Glomerular visceral epithelial cell (primary cell): ENCODE results near the gene LIG3.
"Not testable (repeated sequence)": the region's sequence is repeated elsewhere in the genome, so short reads cannot be mapped to it uniquely, and the experiment has no call there.

Experiments used
- DNase-seq: peaks from one replicate; pipeline ENCODE4 v3.0.0-alpha.2; 2016; ENCODE audit errors: extremely low spot score

Gene LIG3

GRCh38 chr17:35041390-35041789 is 61.1 kb downstream of the LIG3 start:
- DNase-seq: no peak

GRCh38 chr17:35044181-35044580 is 63.9 kb downstream of the LIG3 start:
- DNase-seq: no peak

- DNase-seq: not testable (repeated sequence)
These were observed 65.2 kb downstream of the LIG3 start for GRCh38 chr17:35045458-35045979.

- DNase-seq: no peak
These were observed 65.9 kb downstream of the LIG3 start for GRCh38 chr17:35046245-35046644.

GRCh38 chr17:35046740-35047283 is 66.5 kb downstream of the LIG3 start:
- peak; percentile 62 for DNase-seq

DNA sequence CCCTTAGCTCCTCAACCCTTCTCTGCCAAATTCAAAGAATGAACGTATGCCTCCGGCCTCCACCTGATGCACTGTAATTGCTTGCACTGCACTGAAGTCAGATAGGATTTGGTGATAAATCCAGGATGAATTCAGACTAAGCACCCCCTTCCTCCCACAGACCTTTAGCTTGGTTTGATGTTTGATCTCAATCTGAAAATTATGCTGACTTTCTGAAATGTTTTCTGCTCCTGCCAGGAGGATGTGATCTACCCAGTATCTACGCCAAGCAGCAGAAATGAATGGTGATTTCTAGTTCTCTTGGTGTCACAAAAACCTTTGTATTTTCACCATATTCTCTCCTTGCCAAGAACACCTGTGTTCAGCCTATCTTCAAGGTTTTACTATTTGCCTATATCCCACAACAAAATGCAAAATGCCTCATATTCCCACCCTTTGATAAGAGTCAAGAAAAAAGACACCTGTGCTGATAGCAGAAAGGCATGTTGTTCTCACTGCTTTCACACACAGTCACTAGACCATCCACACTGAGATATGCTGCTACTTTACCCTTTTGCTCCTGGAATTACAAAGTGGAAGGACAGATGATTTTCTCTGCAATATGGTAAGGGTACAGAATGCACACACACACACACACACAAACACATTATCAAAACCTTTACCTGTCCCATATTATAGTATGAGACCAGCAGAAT is 68.5 kb downstream of the LIG3 start:
- DNase-seq: no peak

GRCh38 chr17:35050170-35050569 is 69.9 kb downstream of the LIG3 start:
- DNase-seq: no peak

DNA sequence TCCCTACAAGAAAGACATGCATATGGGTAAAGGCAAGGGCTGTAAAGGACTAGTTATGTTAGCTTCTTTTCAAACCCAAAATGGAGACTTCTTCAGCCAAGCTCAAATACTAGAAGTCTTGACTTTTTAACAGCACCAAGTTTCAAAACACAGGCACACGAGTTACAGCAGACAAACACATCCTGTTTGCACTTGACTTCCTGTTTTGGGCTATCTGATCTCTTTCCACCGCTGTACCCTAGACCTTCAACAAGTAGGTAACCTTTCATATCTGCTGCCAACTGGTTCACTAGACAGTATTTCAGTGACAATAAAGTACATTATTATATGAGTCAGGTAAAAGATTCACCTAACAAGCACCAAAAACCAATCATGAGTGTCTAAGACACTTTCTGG is 70.9 kb downstream of the LIG3 start:
- DNase-seq: peak; percentile 13

DNA sequence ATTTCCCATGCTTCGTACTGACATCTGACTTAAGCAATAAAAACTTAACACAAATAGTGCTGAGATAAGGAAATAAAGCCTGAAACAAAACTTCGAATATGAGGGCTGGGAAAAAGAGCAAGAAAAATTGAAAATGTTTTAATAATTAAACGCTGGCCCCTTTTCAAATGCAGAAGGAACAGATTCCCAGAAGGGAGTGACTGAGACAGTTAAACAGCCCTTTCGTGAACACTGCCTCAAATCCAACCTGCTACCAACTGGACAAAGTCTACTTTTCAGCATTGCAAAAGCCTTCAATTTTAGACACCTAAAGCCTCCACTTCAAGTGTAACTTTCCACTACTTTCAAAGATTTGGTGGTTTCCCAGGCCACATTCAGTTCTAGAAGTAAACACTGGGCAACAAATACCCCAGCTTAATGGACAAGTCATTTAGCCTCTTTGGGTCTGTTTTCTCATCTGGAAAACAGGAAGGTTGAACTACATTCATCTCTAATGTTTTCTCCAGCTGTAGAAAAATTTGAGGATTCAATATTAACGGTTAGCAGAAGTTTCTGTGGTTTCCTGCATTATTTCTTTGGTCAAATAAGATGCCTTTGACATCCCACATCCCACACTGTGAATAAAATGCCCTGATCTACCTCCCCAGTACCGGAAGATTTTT is 71.4 kb downstream of the LIG3 start:
- DNase-seq: peak; percentile 43

DNA sequence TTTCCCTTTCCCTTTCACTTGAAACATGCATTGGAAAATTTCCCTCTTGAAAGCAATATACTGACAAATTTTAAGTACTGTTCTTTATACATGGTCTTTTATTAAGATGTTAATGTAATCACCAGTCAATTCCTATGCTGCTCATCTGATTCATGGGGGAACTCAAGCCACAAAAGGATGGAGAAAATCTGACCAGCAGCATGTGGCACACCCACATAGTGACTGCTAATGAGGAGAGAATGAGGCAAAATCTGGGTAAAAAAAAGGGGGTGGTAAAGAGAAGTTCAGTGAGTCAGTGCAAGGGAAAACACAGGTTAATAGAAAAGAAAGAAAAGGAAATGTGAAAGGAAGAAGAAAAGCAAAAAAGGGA is 71.9 kb downstream of the LIG3 start:
- peak; percentile 41 for DNase-seq

DNA sequence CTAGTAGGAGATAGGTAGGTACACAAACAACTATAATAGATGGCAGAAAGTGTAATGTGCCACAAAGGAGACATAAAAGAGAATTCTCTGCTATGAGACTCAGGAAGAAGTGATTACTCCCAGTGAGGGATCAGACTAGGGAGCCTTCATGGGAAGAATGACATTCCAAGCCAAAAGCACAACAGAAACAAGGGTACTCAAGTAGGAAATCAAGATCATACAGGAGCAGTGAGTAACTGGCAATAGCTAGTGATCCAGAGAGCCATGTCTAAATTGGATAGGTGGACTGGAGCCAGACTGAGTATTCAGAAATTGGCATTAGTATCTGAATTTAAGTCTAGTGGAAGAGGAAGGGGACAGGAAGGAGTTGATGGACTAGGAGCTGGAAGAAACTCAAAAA is 72.5 kb downstream of the LIG3 start:
- DNase-seq: peak; percentile 12

DNA sequence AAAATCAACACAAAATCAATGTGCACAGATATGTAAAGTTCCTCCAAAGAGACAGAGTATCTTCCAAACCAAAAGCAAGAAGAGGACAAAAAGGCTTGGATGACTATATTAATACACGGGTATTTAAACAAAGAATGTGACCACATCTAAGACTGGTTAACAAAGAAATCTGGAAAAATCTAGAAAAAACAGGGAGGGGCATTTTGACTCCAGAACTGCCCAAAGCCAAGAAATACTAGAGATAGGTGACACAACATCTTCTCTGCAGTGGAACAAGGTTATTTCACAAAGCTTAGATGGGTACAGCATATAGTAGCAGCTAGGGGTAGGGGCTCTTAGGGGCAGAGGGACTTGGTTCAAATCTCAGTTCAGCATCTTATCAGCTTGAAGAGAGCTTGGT is 72.9 kb downstream of the LIG3 start:
- DNase-seq: no peak

- DNase-seq: peak; percentile 66
These were observed 75.7 kb downstream of the LIG3 start for GRCh38 chr17:35056013-35056412.

GRCh38 chr17:35057332-35057915 is 77.1 kb downstream of the LIG3 start:
- no peak for DNase-seq
